Ammon's horn (tissue), 1 donor: ENCODE measurements around the gene TMEM80.
A peak's percentile ranks its signal among the peaks of the same experiment; 100 is the strongest.
"Not testable (repeated sequence)": the region's sequence is repeated elsewhere in the genome, so short reads cannot be mapped to it uniquely, and the experiment has no call there.

Source experiments
- DNase-seq: peaks from one replicate; pipeline ENCODE4 v3.0.0-alpha.2; 2016; ENCODE audit warnings: low spot score

TMEM80 gene

DNA sequence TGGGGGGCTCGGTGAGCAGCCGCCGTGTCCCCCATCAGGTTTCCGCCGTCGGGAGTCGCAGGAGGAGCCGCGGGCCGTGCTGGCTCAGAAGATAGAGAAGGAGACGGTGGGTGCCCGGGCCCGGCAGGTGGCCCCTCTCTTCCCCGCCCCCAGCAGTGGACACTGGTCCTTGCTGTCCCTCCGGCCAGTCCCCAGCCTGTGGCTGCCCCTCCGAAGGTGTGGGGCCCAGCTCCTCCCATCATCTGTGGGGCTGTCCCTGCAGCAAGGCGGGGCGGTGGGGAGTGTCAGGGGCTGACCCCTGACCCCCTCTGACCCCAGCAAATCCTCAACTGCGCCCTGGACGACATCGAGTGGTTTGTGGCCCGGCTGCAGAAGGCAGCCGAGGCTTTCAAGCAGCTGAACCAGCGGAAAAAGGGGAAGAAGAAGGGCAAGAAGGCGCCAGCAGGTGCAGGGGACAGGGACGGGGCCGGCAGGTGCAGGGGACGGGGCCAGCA lies 25.7 kb downstream of the TMEM80 start:
- DNase-seq, result no peak

DNA sequence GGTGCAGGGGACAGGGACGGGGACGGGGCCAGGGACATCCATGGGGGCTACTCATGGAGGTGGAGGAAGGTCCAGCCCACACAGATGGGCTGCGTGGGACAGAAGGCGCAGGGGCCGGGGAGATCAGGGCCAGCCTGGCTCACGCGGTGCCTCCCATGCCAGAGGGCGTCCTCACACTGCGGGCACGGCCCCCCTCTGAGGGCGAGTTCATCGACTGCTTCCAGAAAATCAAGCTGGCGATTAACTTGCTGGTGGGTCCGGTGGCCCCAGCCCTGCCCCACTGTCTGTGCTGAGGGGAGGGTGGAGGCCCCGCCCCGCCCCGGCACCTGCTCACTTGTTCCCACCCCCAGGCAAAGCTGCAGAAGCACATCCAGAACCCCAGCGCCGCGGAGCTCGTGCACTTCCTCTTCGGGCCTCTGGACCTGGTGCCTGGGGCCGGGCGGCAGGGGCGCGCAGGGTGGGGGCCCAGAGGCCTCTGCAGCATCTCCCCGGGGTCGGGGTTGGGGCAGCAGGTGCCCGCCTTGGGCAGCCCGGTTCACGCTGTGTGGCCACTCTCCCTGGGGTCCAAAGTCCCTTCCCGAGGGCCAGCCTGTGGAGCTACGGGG lies 26.2 kb downstream of the TMEM80 start:
- no peak for DNase-seq

DNA sequence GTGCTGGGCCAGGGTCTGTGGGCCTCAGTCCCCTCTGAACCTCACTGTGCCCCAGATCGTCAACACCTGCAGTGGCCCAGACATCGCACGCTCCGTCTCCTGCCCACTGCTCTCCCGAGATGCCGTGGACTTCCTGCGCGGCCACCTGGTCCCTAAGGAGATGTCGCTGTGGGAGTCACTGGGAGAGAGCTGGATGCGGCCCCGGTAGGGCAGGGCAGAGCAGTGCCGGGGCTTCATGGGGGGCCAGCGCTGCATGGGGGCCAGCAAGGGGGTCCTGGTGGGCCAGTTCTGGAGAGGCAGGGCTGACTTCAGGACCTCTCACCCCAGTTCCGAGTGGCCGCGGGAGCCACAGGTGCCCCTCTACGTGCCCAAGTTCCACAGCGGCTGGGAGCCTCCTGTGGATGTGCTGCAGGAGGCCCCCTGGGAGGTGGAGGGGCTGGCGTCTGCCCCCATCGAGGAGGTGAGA lies 26.8 kb downstream of the TMEM80 start:
- DNase-seq, result no peak

DNA sequence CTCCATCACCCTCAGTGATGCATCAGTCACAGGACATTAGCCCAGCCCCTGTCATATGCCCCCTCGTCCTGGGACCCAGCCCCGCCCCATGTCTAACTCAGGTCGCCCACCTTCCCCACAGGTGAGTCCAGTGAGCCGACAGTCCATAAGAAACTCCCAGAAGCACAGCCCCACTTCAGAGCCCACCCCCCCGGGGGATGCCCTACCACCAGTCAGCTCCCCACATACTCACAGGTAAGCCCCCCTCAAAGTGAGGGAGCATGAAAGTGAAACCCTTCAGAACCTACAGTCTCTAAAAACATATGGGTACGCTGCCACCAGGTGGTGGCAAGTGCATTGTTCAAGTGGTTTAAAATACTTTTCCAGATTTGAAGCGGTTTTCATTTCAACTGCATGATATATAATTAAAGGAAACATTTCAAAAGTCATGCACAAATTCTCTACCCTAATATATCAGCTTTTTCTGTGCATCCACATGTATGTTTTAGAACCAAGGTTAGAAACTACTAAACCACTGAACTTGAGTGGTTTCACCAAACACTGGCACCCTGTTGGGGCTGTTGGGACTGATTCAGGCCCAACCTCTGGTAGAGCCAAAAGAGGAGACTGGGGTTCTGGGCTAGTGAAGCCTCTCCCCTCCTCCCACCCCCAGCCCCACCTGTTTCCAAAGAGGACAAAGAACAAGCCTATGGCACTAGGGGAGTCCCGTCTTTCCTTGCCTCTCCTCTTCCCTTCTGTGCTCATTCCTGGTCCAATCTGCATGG lies 27.7 kb downstream of the TMEM80 start:
- peak; percentile 72 for DNase-seq

DNA sequence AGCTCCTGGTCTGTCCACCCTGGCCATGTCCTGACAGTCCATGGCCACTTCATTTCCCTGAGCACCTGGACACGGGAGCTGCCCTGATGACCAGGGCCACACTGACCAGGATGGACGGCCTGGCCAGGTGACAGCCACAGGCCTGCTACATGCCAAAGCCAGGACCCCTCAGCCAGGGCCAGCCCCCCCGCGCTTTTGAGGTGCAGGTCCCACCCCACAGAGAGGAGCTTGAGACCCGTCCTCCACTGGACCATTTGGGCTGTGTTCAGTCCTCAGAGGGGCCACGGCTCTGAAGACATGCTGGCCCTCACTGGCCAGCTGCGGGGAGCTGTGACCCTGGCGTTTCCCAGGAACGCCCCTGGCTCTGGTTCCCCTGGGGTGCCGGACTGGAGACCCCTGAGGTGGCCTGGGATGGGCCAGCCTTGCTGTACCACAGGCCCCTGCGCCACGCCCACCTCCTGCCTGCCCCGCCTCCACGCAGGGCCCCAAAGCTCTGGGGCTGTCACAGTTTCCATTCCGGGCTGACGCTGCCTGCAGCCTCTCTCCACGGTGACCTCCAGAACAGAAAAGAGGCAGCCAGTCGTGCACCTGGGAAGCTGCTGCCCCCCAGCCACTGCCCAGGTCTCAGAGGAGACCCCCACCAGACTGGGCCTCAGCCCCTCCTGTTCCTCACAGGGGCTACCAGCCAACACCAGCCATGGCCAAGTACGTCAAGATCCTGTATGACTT lies 28.6 kb downstream of the TMEM80 start:
- no peak for DNase-seq

DNA sequence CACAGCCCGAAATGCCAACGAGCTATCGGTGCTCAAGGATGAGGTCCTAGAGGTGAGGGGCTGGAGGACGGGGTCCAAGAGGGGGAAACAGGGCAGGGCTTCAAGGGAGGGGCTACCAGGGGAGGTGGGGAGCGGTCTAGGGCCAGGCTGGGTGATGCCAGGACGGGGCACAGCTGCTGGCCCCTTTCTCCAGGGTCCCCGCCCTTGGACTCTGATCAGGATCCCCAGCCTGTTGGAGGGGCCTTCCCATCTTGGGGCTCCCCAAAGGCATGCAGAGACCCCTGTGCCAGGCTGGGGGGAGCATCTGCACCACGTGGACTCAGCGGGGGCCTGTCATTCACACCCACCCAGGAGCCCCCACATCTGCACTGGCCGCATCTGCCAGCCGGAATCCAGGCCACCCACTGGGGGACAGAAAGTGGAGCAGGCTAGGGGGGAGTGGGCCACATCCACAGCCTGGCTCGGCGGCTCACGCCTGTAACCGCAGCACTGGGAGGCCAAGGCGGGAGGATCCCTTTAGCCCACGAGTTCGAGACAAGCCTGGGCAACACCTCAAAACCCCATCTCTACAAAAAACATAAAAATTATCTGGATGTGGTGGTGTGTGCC lies 29.3 kb downstream of the TMEM80 start:
- no peak for DNase-seq

DNA sequence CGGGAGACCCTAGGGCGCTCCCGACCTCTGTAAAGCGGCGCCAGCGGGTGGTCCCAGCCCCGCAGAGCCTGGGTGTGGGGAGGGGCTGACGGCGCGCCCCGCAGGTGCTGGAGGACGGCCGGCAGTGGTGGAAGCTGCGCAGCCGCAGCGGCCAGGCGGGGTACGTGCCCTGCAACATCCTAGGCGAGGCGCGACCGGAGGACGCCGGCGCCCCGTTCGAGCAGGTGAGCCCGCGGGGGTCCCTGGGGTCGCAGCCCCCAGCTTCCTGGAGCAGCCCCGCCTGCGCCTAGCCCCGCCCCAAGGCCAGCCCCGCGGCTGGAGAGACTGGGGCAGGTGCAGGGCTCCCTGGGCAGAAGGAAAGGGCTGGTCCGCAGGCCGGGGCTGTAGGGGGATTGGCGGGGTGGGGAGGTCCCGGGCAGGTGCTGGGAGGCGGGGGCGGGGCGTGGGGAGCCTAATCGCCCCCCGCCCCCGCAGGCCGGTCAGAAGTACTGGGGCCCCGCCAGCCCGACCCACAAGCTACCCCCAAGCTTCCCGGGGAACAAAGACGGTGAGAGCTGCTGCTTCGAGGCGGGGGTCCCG lies 30.1 kb downstream of the TMEM80 start:
- no peak for DNase-seq

DNA sequence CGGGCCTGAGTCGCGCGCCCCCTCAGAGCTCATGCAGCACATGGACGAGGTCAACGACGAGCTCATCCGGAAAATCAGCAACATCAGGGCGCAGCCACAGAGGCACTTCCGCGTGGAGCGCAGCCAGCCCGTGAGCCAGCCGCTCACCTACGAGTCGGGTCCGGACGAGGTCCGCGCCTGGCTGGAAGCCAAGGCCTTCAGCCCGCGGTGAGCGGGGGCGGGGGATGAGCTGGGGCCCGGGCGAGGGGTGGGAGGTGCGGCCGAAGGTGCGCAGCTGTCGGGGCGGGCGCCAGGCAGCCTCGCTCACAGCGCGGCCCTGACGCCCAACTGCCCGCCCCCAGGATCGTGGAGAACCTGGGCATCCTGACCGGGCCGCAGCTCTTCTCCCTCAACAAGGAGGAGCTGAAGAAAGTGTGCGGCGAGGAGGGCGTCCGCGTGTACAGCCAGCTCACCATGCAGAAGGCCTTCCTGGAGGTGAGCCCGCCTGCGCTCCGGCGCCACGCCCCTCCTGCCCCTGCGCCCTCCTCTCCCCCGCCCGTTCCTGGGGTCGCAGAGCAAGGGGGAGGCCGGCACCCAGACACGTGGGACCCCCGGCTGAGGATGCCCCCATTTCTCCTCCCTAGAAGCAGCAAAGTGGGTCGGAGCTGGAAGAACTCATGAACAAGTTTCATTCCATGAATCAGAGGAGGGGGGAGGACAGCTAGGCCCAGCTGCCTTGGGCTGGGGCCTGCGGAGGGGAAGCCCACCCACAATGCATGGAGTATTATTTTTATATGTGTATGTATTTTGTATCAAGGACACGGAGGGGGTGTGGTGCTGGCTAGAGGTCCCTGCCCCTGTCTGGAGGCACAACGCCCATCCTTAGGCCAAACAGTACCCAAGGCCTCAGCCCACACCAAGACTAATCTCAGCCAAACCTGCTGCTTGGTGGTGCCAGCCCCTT lies 30.9 kb downstream of the TMEM80 start:
- no peak for DNase-seq

DNA sequence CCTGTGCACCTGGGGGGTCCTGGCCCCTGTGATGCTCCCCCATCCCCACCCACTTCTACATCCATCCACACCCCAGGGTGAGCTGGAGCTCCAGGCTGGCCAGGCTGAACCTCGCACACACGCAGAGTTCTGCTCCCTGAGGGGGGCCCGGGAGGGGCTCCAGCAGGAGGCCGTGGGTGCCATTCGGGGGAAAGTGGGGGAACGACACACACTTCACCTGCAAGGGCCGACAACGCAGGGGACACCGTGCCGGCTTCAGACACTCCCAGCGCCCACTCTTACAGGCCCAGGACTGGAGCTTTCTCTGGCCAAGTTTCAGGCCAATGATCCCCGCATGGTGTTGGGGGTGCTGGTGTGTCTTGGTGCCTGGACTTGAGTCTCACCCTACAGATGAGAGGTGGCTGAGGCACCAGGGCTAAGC lies 31.7 kb downstream of the TMEM80 start:
- no peak for DNase-seq

DNA sequence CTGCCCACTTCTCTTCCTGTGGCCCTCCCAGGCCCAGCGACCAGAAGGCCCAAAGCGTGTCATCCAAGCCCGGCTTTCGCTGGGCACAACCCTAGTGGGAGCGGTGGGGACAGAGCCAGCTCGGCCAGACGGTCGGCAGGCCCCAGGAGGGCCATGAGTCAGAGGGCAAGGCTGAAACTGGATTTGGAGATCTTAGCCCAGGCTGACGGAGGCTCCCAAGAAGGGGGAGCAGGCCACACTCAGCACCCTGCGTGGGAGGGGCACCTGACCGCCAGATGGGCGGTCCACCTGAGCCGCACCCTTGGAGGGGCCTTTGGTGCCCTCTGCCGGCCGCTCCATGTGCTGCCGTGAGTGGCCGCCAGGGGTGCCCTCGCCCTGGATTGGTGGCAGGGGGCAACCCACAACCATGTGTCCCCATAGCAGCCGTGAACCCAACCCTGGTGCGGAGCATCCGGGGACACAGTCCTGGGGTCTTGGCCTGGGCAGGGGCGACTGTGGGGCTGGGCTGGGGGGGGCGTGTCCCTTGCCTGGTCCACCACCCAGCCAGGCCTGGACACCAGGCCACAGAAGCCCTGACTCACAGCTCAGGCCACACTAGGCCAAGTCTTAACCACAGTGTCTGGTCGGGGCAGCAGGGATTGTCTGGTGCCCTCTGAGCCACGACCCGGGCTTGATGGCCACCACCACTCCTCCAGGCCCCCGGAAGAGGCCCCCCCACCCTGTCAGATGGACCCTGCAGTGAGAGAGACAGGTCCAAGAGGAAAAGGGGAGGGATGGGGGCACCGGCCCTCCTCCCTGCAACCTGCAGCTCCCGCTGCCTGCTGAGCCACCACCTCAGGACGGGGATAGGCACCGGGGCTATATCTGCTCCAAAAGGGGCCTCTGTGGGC lies 32.5 kb downstream of the TMEM80 start:
- DNase-seq, result peak; percentile 68

DNA sequence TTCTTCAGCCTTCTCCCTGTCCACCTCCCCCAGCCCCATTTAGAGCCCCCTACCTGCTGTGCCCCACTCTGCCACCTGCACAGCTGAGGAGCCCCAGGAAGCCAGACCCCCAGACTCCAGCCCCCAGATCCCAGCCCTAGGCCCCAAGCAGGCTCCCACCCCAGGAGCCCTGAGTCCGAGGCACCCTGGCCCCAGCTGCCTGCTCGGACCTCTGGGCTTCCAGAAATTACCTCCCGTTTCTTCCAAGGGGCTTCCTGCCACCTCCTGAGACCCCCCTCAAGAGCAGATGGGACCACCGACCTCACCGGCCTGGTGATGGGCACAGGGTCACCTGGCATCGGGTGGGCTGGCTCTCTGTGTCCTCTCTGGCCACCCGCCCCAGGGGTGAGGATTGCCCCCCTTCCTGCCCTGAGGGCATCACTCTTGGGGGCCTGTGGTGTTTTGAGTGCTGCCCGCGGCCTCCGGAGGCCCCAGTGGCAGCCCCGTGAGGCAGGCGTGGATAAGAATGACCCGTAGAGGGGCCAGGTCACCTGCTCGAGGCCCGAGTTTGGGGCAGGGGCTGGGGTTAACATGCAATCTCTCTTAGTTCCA lies 33.4 kb downstream of the TMEM80 start:
- no peak for DNase-seq

DNA sequence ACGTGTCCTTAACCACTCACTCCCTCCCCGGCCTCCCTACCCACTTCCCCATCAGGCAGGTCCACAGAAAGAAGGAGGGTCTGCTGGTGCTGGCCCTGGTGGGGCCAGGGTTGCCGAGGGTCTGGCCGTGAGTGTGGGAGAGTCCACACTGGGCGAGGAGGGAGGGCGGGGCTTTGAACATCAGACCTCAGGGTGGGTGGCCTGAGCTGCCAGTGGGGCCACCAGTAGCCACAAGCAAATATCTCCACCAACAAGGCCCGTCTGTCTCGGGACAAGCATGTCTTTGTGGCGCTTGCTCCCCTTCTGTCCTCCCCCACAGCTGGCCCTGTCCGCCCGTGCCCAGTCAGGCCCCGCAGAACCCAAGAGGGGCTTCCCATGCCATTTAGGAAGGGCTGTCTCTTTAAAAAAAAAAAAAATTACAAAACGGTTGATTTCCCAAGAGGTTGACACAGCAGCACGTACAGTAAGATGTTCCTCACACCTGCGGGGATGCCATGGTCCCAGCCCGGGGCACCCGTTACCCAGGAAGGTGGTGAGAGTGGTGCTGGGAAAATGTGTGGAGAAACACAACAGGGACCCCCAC lies 34.0 kb downstream of the TMEM80 start:
- DNase-seq, result peak; percentile 96

DNA sequence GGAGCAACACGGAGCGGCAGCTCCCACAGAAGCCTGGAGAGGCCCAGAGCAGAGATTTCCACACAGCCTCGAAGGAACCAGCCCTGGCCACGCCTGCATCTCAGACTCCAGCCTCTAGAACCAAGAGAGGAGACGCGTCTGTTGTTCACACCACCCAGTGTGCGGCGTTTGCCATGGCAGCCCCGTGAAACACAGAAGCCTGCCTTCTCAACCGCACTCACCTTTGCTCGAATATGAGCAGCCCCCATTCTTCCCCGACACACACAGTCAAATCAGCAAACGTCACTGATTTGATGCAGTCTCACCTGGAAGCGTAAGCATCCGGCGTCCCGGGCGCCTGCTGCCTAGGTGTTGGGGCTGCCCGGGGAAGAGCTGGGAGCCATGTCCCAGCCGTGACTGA lies 37.5 kb downstream of the TMEM80 start:
- no peak for DNase-seq

DNA sequence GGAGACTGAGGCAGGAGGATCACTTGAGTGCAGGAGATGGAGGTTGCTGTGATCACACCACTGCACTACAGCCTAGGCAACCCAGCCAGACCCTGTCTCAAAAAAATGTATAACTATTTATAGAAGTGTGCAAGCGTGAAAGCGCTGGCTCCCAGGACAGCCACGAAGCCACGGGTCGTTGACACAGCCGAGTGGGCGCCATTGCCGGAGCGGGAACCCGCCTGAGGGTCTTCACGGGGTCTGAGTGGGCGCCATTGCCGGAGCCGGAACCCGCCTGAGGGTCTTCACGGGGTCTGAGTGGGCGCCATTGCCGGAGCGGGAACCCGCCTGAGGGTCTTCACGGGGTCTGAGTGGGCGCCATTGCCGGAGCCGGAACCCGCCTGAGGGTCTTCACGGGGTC lies 38.9 kb downstream of the TMEM80 start:
- DNase-seq, result not testable (repeated sequence)

DNA sequence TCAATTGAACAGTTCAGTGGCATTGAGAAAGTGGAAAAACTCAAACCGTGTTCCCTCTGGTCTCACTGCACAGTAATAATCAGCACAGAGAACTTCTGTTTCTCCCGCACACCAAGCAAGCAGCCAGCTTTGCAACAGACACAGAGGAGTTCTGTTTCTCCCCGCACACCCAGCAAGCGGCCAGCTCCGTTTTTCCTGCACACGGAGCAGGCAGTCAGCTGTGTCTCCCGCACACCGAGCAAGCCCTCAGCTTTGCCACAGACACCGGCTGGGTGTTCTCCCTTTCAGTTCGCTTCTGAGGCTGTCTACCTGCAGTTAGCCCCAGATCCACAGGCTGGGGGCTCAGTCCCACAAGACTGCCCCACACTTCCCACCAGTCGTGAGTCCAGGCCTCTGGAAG lies 41.8 kb downstream of the TMEM80 start:
- DNase-seq, result peak; percentile 62

DNA sequence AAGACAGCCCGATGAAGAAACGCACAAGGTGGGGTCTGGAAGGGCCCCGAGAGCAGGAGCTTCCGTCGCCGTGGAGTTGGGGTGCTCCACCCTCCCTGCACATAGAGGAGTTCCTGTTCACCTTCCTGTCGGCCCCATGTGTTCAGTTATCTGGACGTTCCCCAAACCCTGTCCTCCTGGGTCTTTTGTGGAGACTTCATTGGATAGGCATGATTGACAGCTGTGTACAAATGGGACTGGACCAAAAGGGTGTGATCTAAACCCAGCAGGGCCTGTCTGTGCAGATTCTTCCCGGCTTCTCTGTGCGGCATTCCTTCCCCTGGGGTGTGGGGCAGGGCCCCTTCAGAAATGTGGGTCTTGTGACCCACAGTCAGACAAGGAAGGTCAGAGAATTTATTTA lies 42.3 kb downstream of the TMEM80 start:
- not testable (repeated sequence) for DNase-seq

DNA sequence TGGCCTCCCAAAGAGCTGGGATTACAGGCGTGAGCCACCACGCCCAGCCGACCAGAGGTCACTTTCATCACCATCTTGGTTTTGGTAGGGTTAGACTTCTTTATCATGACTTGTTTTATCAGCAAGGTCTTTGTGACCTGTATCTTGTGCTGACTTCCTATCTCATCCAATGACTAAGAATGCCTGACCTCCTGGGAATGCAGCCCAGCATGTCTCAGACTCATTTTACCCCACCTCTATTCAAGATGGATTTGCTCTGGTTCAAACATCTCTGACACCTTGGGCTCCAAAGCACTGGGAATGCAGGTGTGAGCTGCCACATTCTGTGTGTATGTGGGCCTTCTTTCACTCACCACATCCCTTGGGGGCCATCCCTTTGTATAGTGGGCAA lies 46.5 kb downstream of the TMEM80 start:
- DNase-seq, result no peak

DNA sequence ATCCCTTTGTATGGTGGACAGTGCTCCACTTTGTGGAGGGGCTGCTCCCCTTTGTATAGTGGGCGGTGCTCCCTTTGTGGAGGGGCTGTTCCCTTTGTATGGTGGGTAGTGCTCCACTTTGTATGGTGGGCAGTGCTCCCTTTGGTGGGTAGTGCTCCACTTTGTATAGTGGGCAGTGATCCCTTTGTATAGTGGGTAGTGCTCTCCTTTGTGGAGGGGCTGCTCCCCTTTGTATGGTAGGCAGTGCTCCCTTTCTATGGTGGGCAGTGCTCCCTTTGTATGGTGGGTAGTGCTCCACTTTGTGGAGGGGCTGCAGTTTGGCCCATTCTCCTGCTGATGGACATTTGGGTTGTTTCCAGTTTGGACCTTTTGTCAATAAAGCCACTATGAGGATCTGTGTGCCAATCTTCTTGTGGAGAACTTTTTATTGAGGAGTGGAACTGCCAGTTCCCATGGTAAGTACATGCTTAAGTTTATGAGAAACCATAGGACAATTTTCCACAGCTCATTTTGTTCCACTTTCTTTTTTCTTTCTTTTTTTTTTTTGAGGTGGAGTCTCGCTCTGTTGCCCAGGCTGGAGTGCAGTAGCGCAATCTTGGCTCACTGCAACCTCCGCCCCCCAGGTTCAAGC lies 47.1 kb downstream of the TMEM80 start:
- no peak for DNase-seq

DNA sequence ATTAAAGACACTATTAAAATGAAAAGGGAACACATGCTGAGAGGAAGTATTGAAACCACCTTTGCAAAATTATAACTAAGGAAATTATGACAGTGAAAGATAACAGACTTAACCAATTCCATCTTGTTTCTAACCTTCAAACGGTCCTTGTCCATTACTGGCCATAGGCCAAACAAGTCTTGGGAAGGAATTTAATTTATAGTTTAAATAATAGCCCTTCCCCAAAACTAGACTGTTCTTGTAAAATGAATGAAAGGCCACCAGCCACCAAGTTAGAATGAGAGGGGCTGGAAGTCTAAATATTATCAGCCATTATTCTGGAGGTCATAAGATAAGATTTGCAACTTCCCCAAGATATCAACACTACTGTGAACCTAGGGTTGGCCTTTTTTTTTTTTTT lies 49.8 kb downstream of the TMEM80 start:
- no peak for DNase-seq
